SHP77 (cell line): ENCODE measurements around the gene CSMD2.

Experiments used
- DNase-seq, 2 experiments: peaks; one replicate each; lab custom pipeline; 2025; lab: John Stamatoyannopoulos, UW

Gene CSMD2

DNA sequence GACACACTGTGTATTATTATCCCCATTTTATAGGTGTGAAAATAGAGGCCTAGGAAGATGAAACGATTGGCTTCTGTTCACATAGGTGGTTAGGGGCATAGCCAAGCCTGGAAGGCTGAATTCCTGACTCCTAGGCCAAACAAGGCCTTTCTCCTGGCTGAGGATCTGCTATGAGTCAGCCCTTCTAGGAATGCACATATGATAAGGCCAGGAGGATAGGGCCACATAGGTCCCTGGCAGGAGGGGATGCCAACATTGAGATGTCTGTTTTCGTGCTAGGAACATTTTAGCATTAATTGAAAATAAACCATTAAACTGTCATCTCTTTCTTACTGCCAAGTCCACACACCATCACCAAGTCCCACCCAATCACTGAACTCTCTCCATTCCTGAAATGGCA, 9.2 kb downstream of the CSMD2 start:
- DNase-seq = no peak

DNA sequence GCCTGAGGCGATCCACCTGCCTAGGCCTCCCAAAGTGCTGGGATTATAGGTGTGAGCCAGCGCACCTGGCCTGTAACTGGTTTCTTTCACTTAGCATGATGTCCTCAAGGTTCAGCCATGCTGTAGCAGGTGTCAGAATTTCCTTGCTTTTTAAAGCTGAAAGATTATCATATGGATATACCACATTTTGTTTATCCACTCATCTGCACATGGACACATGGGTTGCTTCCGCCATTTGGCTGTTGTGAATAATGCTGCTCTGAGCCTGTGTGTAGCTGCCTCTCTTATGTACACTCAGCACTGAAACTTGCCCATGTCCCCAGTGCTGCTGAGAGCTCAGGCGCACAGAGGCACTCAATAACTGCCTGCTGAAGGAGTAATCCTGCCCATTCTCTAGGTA, 11.8 kb downstream of the CSMD2 start:
- no peak for DNase-seq

DNA sequence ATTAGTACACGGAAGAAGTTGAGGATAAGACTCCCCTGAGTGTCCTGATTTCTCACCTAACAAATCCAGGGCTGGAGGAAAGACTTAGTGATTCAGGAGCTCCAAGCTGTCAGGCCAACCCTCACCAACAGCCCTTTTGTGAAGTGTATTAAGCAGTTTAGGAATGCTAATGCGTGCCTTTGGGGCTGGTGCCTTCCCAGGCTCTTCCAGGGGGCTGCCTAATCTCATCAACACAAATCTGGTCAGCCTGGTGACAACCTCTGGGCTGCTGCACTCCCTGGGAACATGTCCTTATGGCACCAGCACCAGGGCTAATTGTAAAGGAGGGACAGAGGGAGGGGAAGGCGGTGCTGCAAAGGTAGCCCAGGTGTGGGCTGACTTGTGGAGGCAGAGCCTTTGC, 15.5 kb downstream of the CSMD2 start:
- DNase-seq = no peak

DNA sequence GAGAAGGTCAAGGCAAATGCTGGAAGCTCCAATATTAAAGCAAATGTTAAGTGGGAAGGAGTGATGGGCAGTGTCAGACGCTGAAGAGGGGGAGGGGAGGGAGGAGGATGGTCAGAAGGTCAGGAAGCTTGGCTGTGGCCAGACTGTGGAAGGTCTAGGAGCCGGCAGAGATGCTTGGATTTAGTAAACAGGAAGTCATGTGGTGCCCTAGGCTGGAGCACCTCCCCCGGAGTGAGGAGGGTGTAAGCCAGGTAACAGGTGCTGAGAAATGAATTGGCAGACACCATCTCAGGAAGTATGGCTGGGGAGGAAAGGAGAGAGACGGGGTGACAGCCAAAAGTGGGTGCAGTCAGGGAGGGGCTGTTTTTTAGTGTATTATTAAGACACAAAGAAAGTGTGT, 17.7 kb downstream of the CSMD2 start:
- no peak for DNase-seq

DNA sequence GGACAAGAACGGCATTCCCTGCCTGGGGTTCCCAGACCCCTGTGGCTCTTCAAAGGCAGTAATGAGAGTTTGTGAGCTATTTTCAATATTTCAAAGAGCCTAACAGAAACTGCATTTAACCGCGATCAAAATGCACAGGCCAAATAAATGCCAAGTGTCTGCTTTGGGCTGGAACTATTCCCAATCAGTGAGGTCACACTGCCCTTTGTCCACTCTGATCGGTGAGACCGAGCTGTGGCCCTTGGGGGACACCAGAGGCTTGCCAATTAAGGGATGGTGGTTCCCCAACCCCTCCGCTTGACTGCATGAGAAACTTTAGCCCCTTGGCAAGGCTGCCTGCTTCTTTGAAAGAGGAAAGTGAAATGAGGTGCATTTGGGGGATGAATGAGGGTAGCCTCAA, 20.3 kb downstream of the CSMD2 start:
- DNase-seq = no peak

DNA sequence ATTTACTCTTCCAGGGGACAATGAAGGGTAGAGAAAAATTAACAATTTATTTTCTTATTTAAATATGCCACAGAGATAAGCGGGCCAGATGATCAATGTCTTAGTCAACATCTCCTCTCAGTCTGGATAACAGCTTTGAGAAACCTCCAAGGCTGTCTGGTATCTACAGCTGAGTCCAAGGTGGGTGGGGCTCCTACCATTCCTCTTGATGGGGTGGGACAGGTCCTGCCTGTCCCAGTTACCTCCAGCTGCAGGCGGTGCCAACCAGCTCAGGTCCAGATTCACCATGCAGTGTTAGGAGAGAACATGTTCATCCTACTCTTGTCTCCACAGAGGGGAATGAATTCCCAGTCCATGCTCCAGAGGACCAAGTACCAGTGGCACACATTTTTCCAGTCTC, 21.1 kb downstream of the CSMD2 start:
- DNase-seq = no peak

DNA sequence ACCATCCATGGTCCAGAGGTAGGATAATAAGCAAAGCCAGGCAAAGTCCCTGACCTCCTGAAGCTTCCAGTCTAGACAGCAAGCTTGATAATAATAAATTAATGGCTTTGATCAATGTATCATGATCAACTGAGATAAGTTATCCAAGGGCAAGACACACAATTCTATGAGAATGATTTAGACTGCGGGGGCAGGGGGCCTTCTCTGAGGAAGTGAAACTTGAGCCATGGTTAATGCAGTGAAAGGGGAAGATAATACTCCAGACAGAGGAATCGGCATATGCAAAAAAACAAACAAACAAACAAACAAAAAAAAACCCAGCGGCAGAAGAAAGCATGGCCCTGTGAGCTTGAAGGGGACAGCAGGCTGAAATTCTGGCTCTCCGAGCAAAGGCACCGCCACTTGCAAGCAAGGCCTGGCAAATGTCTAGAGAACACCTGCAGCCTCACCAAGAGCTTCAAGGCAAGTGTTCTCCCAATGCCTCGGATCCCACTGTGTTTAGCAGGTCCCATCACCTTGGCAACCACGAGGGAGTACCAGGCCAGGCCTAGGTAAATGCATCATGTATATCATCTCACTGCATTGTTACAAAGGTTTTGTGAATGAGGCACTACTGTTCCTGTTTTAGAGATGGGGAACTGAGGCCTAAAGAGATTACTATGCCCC, 24.9 kb downstream of the CSMD2 start:
- DNase-seq = no peak

DNA sequence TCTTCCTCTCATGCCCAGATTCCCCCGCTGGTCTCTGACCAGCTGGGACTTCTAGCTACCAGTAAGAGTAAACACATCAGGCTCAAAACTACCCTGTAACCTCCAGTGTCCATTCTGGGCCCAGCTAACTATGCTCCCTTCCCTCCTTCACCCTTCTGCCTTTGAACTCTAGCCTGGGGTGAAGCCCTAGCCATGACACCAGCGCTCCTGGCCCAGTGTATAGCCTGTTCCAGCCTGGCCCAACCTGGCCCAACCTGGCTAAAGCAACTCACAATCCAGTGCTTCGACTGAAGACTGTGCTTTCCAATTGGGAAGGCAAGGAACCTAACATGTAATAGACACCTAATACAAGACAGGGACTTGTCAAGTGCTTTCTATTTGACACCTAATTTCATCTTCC, 27.6 kb downstream of the CSMD2 start:
- no peak for DNase-seq

DNA sequence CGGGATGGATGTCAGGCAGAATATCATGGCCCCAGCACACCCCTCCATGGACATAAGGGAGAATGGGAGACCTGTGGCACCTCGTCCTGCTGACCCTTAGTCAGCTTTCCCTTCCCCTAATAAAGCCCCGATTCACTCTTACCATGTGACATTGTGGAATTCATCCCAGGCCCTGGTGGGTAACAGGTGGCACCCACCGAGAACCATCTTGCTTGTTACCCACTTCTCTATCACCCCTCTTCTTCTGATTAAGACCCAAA, 32.9 kb downstream of the CSMD2 start:
- no peak for DNase-seq

DNA sequence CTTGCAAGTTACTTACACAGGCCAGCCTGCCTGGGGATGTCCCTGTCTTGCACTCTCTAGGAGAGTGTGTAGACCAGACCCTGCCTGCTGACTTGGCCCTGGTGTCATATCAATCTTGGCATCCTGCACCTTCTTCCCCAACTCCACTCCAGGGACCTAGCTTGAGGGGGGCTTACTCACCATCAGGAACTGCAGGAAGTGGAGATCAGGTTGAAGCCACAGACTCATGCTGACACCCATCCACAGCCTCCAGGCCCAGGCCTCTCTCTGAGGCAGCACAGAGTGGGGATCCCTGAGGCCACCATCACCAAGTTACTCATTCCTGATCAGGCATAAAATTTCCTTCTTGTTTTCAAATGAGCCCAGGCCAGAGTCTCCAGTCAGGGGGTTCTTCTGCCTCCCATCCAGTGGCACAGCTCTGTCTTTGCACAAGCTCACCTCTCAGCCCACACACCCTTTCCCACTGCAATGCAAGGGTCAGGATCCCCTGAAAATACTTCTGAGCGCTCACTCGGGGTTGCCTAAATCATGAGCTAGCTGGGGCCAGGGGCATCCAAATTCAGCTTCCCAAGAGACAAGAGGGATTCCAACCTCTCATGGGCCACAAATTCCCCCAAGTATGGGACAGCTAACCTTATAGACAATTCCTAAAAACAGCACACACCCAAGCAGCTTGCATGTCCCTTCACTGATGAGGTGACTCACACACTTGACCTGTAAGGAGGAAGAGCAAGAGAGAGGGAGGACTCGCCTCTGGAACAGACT, 33.5 kb downstream of the CSMD2 start:
- no peak for DNase-seq

DNA sequence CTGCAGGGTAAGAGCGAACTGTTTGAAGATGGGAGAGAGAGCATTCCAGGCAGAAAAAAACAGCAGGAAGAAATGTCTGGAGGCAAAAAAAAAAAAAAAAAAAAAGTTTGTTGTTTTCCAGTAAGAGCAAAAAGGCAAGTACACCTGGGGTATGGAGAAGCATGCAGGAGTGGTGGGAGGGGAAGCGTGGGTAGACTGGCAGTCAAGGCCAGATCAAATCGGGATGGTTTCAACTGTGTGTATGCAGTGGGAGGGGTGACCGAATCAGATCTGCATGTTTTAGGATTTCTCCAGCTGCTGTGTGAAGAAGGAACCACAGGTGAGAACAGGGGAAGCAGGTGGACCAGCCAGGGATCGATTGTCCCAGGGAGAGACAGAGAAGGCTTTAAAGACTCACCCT, 34.7 kb downstream of the CSMD2 start:
- DNase-seq = no peak

DNA sequence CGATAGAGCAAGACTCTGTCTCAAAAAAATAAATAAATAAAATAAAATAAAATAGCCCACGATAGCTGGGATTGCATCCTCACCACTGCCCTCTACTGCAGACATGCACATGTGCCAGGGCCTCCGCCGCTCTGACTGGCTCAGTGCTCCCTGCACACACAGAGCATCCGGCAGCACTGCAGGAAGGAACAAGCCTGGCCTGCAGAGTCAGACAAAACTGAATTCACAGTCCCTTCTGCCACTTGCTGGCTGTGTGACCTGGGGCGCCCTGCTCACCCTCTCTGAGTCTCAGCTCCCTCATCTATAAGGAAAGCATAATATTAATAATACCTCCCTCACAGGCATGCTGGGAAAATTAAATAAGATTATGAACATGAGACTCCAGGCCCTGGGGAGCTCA, 35.4 kb downstream of the CSMD2 start:
- DNase-seq = no peak

DNA sequence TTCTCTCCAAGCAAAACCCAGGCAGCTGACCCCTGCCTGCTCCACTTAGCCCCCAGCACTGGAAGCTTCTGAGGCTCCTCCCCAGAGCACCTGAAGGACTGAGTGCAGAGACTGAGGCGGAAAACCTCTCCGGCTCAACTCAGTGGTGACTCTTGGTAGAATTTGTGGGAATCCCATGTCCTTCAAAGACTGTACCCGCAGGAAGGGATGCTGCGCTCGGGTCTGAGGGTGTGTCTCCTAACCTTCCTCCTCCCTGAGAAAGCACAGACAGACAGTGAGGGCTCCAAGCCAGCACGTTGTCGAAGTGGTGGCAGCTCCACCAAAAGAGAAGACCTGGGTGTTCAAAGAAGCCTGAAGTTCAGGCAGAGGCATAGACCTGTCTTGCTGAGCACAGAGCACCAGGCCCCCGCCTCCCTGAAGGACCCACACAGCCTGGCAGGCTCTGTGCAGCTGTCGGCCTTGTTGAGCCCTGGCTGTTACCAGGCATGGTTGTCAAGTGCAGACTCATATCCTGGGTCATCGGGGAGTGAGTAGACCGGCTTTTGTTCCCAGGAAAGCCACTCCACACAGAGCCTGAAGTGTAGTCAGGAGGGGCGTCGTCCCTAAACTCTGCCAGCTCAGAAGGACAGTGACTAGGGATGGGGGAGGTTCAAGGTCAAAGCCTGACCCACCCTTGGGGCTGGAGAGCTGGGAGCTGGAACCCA, 36.7 kb downstream of the CSMD2 start:
- no peak for DNase-seq

DNA sequence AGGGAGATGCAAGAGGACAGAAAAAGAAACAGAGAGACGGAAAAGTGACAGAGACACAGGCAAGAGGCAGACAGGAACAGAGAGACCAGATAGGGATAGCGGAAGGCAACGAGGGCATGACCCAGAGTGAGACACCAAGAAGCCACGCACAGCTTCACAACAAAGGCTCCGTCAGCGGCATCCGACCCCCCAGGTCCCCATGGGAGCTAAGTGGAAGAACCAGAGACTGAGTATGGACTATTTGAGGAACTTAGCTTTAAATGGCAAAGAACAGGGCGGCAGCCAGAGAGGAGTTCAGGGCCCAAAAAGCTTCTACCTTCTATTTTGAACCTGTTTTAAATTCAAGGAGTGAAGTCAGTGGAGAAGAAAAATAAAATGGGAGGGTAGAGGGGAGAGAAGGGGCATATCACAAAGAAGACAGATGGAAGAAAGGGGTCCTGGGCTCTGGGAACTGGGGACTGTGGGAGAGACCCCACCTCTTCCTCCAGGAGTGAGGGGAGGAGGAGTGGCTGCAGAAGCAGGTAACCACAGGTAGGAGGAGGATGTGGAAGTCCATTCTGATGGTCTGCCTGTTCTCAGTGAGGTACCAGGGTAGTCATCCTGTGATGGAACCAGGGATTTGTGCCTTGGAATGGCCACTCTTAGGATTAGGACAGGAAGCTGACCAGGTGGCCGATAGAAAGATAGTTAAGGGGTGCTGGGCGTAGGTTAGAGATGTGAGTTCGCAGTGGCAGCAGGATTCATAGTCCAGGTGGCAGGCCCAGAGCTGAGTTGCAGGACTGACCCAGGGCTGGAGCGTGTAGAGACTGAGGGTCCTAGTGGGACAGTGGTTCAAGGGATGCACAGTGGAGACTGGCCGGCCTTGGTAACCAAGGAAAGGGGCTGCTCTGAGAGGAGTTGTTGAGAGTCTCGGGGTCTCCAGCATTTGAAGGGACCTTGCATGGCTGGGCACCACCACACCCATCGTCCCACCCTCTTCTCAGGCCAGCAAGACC, 37.7 kb downstream of the CSMD2 start:
- DNase-seq = no peak

DNA sequence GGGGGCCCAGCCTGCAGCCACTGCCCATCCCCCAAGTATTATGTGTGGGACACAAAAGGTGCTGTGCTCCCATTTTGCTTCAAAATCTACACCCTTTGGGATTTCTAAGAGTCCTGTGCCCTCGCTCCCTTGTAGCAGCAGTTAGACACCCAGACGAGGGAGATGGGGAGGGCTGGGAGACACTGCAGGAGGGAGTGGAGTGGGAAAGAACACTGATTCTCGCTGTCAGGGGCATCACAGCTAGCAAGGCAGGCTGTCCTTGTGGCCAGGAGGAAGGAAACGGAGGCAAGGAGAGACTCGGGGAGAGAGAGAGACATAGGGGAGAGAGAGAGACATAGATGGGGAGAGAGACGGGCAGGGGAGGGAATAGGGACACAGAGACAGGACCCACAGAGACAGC, 38.5 kb downstream of the CSMD2 start:
- DNase-seq = no peak

DNA sequence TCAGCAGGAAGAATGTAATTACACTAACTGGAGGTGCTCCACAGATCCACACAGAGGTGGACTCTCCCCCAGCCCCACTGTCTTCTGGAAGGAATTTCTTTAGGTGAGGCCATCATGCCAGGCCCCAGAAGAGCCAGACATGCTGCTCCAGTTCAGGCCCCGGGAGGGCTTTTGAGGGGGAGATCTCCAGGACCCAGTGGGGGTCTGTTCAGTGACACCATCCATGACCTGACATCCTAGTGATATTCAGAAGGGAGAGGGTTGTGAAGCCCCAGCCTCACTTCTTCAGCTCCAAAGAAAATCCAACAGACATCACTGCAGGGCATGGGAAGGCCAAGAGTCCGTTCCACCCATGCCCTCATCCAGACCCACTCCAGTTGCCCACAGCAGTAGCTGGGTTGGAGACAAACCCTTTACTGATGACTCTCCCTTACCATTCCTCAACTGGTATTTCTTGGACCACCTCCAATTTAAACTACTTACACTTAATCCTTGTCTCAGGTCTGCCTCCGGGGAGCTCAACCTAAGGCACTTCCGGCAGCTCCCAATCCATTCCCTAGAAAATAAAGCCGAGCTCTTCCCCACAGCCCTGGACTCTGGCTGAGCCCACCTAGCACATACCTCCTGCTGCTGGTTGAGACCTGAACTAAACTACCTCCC, 39.2 kb downstream of the CSMD2 start:
- no peak for DNase-seq

DNA sequence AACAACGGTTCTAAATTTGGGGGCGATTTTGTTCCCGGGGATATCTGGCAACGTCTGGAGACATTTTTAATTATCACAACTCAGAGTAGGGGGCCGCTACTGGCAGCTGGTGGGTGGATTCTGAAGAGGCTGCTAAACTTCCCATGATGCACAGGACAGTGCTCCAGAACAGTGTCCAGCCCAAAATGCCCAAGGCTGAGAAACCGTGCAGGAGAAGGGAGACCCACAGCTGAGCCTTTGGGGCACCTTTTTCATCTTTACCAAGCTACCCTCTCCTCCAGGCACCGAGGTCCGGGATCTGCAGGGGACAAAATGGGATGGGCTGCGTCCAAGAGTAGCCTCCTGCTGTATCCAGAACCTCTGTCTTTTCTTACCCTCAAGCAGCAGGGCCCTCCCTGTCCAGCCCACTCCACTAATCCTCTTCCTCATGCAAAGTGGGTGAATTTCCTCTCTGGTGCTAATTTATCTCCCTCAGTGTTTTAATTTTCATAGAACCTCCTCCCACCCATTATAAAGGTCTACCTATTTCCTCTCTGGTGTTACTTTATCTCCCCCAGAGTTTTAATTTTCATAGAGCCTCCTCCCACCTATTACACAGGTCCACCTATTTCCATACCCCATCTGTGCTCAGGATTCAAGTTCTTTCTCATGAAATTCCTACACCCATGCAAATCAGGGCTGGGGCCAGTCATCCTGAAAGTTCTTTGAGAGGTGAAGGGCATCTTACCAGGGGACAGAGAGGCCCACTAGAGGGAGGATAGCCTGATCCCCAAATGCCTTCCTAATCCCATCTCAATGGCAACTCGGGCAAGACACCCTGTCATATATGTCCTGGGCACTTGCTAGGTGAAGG, 42.7 kb downstream of the CSMD2 start:
- no peak for DNase-seq

DNA sequence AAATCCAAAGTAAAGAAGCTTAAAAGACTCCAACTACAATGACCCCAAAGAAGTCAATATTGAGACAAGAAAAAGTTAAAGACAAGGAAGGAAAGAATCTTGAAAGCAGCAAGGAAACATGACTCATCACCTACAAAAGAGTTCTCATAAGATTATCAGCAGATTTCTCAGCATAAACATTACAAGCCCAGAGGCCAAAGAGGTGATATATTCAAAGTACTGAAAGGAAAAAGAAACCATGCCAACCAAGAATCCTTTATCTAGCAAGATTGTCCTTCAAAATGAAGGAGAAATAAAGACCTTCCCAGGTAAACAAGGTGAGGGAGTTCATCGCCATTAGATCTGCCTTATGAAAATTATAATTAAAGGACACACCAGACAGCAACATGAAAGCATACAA, 49.8 kb downstream of the CSMD2 start:
- no peak for DNase-seq

DNA sequence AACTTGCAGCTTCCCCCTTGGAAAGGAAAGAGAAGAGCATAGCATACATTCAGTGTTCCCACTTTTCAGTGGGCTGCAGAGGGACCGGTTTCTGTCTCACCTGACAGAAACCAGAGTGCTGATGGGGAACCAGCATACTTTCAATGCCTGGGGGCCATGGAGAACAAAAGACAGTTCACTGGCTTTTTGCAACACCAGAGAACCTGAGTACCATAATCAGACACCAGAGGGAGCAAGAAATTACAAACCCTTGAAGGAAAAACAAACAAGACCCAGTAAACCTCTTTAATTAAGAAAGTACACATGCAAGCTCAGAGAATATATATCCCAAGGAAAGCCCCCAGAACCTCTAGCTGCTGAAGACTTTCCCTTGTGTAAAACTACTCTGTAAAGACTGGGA, 51.1 kb downstream of the CSMD2 start:
- DNase-seq = no peak

DNA sequence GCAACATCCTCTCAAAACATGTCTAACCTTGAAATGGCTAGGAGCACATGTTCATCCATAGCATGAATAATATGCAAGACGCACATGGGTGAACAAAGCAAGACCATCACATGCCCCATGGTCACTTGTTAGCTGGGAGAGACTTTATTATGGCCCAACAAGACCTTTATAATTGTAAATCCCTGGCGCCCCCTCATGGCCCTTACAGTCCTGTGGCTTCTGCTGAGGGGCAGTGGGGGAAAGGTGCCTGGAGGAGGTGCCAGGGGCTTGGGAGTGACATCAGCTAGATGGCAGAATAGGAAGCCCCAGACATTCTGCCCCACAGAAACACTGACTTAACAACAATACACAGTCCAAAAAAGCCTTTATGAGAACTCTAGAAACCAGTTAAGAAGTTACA, 51.7 kb downstream of the CSMD2 start:
- DNase-seq = no peak

DNA sequence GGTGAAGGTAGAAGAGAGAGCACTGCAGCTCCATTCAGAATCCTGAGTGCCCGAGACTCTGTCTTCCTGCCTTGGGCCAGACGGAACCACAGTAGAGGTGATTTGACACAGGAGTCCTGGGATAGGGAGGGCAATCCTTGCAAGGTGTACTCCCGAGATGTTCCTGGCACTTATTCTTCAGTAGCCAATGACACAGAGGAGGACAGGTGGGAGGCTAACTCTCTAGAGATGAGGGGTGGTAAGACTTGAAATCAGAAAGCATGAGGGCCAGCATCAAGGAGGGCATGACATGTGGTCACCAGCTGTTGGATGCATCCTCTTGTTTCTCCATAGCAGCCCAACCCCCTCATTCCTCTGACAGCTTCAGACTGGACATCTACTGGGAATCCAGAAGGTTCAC, 56.3 kb downstream of the CSMD2 start:
- DNase-seq = no peak
